ENCODE measurements around the gene ACOX2. TPM values are rescaled to one million over a fixed set of nuclear protein-coding genes. Genes with fewer than 3 reads are reported as not detected.

Gene ACOX2
- total and polyA plus RNA-seq, 2 of the 13 experiments (the other 11 are each of a cell fraction or from before 2014, with no cell fraction given), result 42.6 to 98.5 TPM

GRCh38 chr3:58520403-58521335, 16.3 kb downstream of the ACOX2 start (continued):
- TF ChIP-seq, protein P1, sequence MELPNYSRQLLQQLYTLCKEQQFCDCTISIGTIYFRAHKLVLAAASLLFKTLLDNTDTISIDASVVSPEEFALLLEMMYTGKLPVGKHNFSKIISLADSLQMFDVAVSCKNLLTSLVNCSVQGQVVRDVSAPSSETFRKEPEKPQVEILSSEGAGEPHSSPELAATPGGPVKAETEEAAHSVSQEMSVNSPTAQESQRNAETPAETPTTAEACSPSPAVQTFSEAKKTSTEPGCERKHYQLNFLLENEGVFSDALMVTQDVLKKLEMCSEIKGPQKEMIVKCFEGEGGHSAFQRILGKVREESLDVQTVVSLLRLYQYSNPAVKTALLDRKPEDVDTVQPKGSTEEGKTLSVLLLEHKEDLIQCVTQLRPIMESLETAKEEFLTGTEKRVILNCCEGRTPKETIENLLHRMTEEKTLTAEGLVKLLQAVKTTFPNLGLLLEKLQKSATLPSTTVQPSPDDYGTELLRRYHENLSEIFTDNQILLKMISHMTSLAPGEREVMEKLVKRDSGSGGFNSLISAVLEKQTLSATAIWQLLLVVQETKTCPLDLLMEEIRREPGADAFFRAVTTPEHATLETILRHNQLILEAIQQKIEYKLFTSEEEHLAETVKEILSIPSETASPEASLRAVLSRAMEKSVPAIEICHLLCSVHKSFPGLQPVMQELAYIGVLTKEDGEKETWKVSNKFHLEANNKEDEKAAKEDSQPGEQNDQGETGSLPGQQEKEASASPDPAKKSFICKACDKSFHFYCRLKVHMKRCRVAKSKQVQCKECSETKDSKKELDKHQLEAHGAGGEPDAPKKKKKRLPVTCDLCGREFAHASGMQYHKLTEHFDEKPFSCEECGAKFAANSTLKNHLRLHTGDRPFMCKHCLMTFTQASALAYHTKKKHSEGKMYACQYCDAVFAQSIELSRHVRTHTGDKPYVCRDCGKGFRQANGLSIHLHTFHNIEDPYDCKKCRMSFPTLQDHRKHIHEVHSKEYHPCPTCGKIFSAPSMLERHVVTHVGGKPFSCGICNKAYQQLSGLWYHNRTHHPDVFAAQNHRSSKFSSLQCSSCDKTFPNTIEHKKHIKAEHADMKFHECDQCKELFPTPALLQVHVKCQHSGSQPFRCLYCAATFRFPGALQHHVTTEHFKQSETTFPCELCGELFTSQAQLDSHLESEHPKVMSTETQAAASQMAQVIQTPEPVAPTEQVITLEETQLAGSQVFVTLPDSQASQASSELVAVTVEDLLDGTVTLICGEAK (IDR thresholded peaks at IDR 0.05), result no peak
- TF ChIP-seq, protein P1 (CRISPR knock-in tag; IDR thresholded peaks at IDR 0.05), result 0 out of 2 replicates have a peak, but pooled peaks have one; percentile 24
- TF ChIP-seq, protein P2, sequence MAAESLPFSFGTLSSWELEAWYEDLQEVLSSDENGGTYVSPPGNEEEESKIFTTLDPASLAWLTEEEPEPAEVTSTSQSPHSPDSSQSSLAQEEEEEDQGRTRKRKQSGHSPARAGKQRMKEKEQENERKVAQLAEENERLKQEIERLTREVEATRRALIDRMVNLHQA (CRISPR knock-in tag; IDR thresholded peaks at IDR 0.05), result no peak
- TF ChIP-seq BCL6 (CRISPR knock-in tag; IDR thresholded peaks at IDR 0.05) (peak; percentile 35), HNRNPL (IDR thresholded peaks at IDR 0.05; ENCODE audit: low read depth, low read length) (no peak), ZFP91 (CRISPR knock-in tag; IDR thresholded peaks at IDR 0.05; ENCODE audit: borderline replicate concordance) (peak; percentile 69), ZBTB3 (CRISPR knock-in tag; IDR thresholded peaks at IDR 0.05; ENCODE audit: borderline replicate concordance, low read depth) (no peak), FOXC1 (CRISPR knock-in tag; IDR thresholded peaks at IDR 0.05; ENCODE audit: borderline replicate concordance) (no peak; the same call in 1 of the 2 replicates), ZNF883 (CRISPR knock-in tag; IDR thresholded peaks at IDR 0.05; ENCODE audit: not compliant biosample characterization) (peak; percentile 36)
- TF ChIP-seq, protein P3, sequence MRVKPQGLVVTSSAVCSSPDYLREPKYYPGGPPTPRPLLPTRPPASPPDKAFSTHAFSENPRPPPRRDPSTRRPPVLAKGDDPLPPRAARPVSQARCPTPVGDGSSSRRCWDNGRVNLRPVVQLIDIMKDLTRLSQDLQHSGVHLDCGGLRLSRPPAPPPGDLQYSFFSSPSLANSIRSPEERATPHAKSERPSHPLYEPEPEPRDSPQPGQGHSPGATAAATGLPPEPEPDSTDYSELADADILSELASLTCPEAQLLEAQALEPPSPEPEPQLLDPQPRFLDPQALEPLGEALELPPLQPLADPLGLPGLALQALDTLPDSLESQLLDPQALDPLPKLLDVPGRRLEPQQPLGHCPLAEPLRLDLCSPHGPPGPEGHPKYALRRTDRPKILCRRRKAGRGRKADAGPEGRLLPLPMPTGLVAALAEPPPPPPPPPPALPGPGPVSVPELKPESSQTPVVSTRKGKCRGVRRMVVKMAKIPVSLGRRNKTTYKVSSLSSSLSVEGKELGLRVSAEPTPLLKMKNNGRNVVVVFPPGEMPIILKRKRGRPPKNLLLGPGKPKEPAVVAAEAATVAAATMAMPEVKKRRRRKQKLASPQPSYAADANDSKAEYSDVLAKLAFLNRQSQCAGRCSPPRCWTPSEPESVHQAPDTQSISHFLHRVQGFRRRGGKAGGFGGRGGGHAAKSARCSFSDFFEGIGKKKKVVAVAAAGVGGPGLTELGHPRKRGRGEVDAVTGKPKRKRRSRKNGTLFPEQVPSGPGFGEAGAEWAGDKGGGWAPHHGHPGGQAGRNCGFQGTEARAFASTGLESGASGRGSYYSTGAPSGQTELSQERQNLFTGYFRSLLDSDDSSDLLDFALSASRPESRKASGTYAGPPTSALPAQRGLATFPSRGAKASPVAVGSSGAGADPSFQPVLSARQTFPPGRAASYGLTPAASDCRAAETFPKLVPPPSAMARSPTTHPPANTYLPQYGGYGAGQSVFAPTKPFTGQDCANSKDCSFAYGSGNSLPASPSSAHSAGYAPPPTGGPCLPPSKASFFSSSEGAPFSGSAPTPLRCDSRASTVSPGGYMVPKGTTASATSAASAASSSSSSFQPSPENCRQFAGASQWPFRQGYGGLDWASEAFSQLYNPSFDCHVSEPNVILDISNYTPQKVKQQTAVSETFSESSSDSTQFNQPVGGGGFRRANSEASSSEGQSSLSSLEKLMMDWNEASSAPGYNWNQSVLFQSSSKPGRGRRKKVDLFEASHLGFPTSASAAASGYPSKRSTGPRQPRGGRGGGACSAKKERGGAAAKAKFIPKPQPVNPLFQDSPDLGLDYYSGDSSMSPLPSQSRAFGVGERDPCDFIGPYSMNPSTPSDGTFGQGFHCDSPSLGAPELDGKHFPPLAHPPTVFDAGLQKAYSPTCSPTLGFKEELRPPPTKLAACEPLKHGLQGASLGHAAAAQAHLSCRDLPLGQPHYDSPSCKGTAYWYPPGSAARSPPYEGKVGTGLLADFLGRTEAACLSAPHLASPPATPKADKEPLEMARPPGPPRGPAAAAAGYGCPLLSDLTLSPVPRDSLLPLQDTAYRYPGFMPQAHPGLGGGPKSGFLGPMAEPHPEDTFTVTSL (CRISPR knock-in tag; IDR thresholded peaks at IDR 0.05; ENCODE audit: borderline replicate concordance), result no peak
